H1 (cell line): Measurements from ENCODE around the gene MIEF2. TPM values are rescaled to one million over a fixed set of nuclear protein-coding genes. Genes with fewer than 3 reads are reported as not detected.

ENCODE experiments used
- CTCF ChIA-PET: fragments of 300-600 bp; sonication (Branson Sonifier 250); formaldehyde crosslinking; loops from one replicate; lab custom pipeline; 2021; ENCODE audit not compliant: partially characterized antibody; lab: Charles Lee
- POLR2A ChIA-PET: fragments of 300-600 bp; sonication (Branson Sonifier 250); formaldehyde crosslinking; loops from one replicate; lab custom pipeline; 2021; ENCODE audit warnings: inconsistent platforms; ENCODE audit not compliant: partially characterized antibody; lab: Charles Lee
- DNase-seq, 2 experiments: peaks; one replicate each; pipeline versions ENCODE4 v3.0.0 to v3.0.0-alpha.2; 2010 to 2022; ENCODE audit warnings: low spot score in 2 of 2, low read depth in 1 of 2, mixed read lengths in 1 of 2
- FAIRE-seq: peaks from 2 replicates; lab custom pipeline; 2011; peaks lifted over from hg19 to GRCh38; lab: Jason Lieb, UNC
- H2AFZ ChIP-seq: 2 replicates; pipeline ENCODE4 v1.8.1; 2012; ENCODE audit warnings: low read length, inconsistent platforms
- H2AK5ac ChIP-seq: 2 replicates; pipeline ENCODE4 v1.6.1; 2013; ENCODE audit warnings: low read depth, low read length
- H2BK120ac ChIP-seq: replicated peaks from 2 replicates; pipeline ENCODE3; 2013; ENCODE audit warnings: low read depth, low read length, inconsistent platforms
- H2BK12ac ChIP-seq: 2 replicates; pipeline ENCODE4 v1.6.1; 2013; ENCODE audit warnings: low read depth, low read length
- H2BK15ac ChIP-seq: 2 replicates; pipeline ENCODE4 v1.6.1; 2013; ENCODE audit warnings: low read length
- H2BK20ac ChIP-seq: 2 replicates; pipeline ENCODE4 v1.6.1; 2013; ENCODE audit warnings: low read length
- H2BK5ac ChIP-seq: 2 replicates; pipeline ENCODE4 v1.6.1; 2013; ENCODE audit warnings: low read depth, low read length
- H3K14ac ChIP-seq: 2 replicates; pipeline ENCODE4 v1.6.1; 2013; ENCODE audit warnings: inconsistent platforms; ENCODE audit not compliant: insufficient read length
- H3K18ac ChIP-seq: 2 replicates; pipeline ENCODE4 v1.6.1; 2013; ENCODE audit warnings: low read length; ENCODE audit errors: extremely low read depth
- H3K23ac ChIP-seq: 2 replicates; pipeline ENCODE4 v1.6.1; 2013; ENCODE audit warnings: inconsistent platforms; ENCODE audit not compliant: insufficient read length
- H3K23me2 ChIP-seq: 2 replicates; pipeline ENCODE4 v1.6.1; 2013; ENCODE audit warnings: low read depth, low read length
- H3K27ac ChIP-seq: 2 replicates; pipeline ENCODE4 v1.6.1; 2011; ENCODE audit warnings: low read depth, low read length, inconsistent platforms
- H3K27me3 ChIP-seq, 4 experiments: replicated peaks in 1 of 4; 1 replicate in 1 of 4; 2 replicates in 3 of 4; pipeline versions ENCODE4 v1.6.1 to v1.8.1; 2011 to 2013; ENCODE audit warnings: low read length in 3 of 4, mild to moderate bottlenecking in 3 of 4, inconsistent platforms in 2 of 4, mixed read lengths in 2 of 4, moderate library complexity in 1 of 4; ENCODE audit not compliant: control insufficient read depth in 3 of 4, insufficient read depth in 3 of 4; ENCODE audit errors: extremely low read depth in 1 of 4
- H3K36me3 ChIP-seq, 4 experiments: 2 replicates each; pipeline versions ENCODE4 v1.6.1 to v1.8.1; 2011 to 2013; ENCODE audit warnings: mild to moderate bottlenecking in 4 of 4, low read length in 3 of 4, moderate library complexity in 2 of 4, control low read depth in 1 of 4, inconsistent platforms in 1 of 4; ENCODE audit not compliant: insufficient read depth in 4 of 4, control insufficient read depth in 2 of 4
- H3K4ac ChIP-seq: replicated peaks from 2 replicates; pipeline ENCODE3; 2013; ENCODE audit warnings: low read length, low read depth, mixed read lengths, inconsistent platforms; ENCODE audit not compliant: insufficient read length
- H3K4me1 ChIP-seq, 4 experiments: replicated peaks in 1 of 4; 1 replicate in 1 of 4; 2 replicates in 3 of 4; pipeline versions ENCODE4 v1.6.1 to v1.8.1; 2011 to 2013; ENCODE audit warnings: low read length in 3 of 4, inconsistent platforms in 2 of 4, mixed read lengths in 1 of 4; ENCODE audit not compliant: insufficient read depth in 4 of 4, control insufficient read depth in 3 of 4
- H3K4me2 ChIP-seq, 2 experiments: 2 replicates each; pipeline versions ENCODE4 v1.6.1 to v1.8.1; 2011 to 2013; ENCODE audit warnings: low read depth in 2 of 2, low read length in 2 of 2, control low read depth in 1 of 2, inconsistent platforms in 1 of 2, mild to moderate bottlenecking in 1 of 2; ENCODE audit not compliant: insufficient read depth in 1 of 2
- H3K4me3 ChIP-seq, 4 experiments: fragments of 200-600, 300-600 bp in 1 of 4; sonication (generic), shearing (Covaris generic), sonication (Bioruptor Twin) in 1 of 4; 2 replicates each; pipeline versions ENCODE4 v1.5.1 to v1.8.1; 2011 to 2016; ENCODE audit warnings: low read length in 4 of 4, low read depth in 3 of 4, control low read depth in 2 of 4, inconsistent platforms in 2 of 4, mild to moderate bottlenecking in 2 of 4, mixed read lengths in 1 of 4, moderate library complexity in 1 of 4; ENCODE audit not compliant: insufficient read depth in 2 of 4; ENCODE audit errors: extremely low read depth in 1 of 4
- H3K56ac ChIP-seq: replicated peaks from 2 replicates; pipeline ENCODE3; 2013; ENCODE audit warnings: low read depth, mild to moderate bottlenecking, mixed read lengths, low read length, inconsistent platforms; ENCODE audit not compliant: insufficient read length
- H3K79me1 ChIP-seq: 2 replicates; pipeline ENCODE4 v1.6.1; 2013; ENCODE audit warnings: low read depth, low read length, control low read depth
- H3K79me2 ChIP-seq, 2 experiments: 2 replicates each; pipeline versions ENCODE4 v1.6.1 to v1.8.1; 2012 to 2013; ENCODE audit warnings: low read length in 2 of 2, mild to moderate bottlenecking in 2 of 2, inconsistent platforms in 1 of 2; ENCODE audit not compliant: insufficient read depth in 2 of 2, control insufficient read depth in 1 of 2
- H3K9ac ChIP-seq, 4 experiments: replicated peaks in 1 of 4; 1 replicate in 1 of 4; 2 replicates in 3 of 4; pipeline versions ENCODE4 v1.6.1 to v1.8.1; 2011 to 2013; ENCODE audit warnings: low read depth in 3 of 4, low read length in 3 of 4, control low read depth in 2 of 4, mild to moderate bottlenecking in 2 of 4, moderate library complexity in 2 of 4, inconsistent platforms in 1 of 4; ENCODE audit errors: extremely low read depth in 1 of 4
- H3K9me3 ChIP-seq, 2 experiments: 2 replicates each; pipeline versions ENCODE4 v1.6.1 to v1.8.1; 2012 to 2013; ENCODE audit warnings: mild to moderate bottlenecking in 2 of 2, moderate library complexity in 2 of 2, control low read depth in 1 of 2, inconsistent platforms in 1 of 2, low read depth in 1 of 2, low read length in 1 of 2, mixed read lengths in 1 of 2; ENCODE audit not compliant: insufficient read depth in 2 of 2
- H4K20me1 ChIP-seq, 2 experiments: replicated peaks in 1 of 2; 2 replicates each; pipeline versions ENCODE3 to v1.8.1; 2011 to 2013; ENCODE audit warnings: inconsistent platforms in 2 of 2, low read length in 2 of 2, mild to moderate bottlenecking in 1 of 2; ENCODE audit not compliant: insufficient read depth in 2 of 2, control insufficient read depth in 1 of 2
- H4K5ac ChIP-seq: 2 replicates; pipeline ENCODE4 v1.6.1; 2013; ENCODE audit warnings: low read length, low read depth, mixed read lengths, inconsistent platforms; ENCODE audit not compliant: insufficient read length
- H4K8ac ChIP-seq: 2 replicates; pipeline ENCODE4 v1.8.0; 2013; ENCODE audit warnings: mild to moderate bottlenecking, moderate library complexity, low read length, inconsistent platforms; ENCODE audit not compliant: insufficient read depth; ENCODE audit errors: extremely low read depth
- H4K91ac ChIP-seq: replicated peaks from 2 replicates; pipeline ENCODE3; 2013; ENCODE audit warnings: low read length, mixed read lengths, inconsistent platforms; ENCODE audit not compliant: insufficient read length
- BACH1 ChIP-seq: IDR thresholded peaks from 2 replicates; pipeline ENCODE4 v1.6.1; 2012; ENCODE audit warnings: low read length, improper control_type of control experiment
- CTBP2 ChIP-seq: IDR thresholded peaks from 2 replicates; pipeline ENCODE4 v1.7.0; 2011; ENCODE audit warnings: borderline replicate concordance, mild to moderate bottlenecking, moderate library complexity, mixed read lengths, low read length; ENCODE audit not compliant: insufficient read depth, insufficient read length
- EP300 ChIP-seq, 2 experiments: IDR thresholded peaks; 1 replicate in 1 of 2; 2 replicates in 1 of 2; pipeline ENCODE4 v1.6.1; 2011 to 2012; ENCODE audit warnings: low read depth in 2 of 2, low read length in 2 of 2, mild to moderate bottlenecking in 2 of 2, borderline replicate concordance in 1 of 2, inconsistent platforms in 1 of 2, moderate library complexity in 1 of 2
- JUND ChIP-seq: IDR thresholded peaks from 2 replicates; pipeline ENCODE4 v1.6.1; 2011; ENCODE audit warnings: mild to moderate bottlenecking, improper control_type of control experiment, low read length
- NANOG ChIP-seq: IDR thresholded peaks from 2 replicates; pipeline ENCODE4 v1.6.1; 2011; ENCODE audit warnings: low read length, low read depth, mild to moderate bottlenecking, inconsistent platforms; ENCODE audit not compliant: insufficient read depth, poor library complexity, severe bottlenecking
- RBBP5 ChIP-seq: IDR thresholded peaks from 2 replicates; pipeline ENCODE4 v1.7.1; 2012; ENCODE audit warnings: low read depth, mild to moderate bottlenecking, inconsistent platforms, low read length, moderate library complexity, borderline replicate concordance
- RFX5 ChIP-seq: IDR thresholded peaks from 2 replicates; pipeline ENCODE4 v1.6.1; 2011; ENCODE audit warnings: low read depth, low read length, improper control_type of control experiment, borderline replicate concordance
- SAP30 ChIP-seq: fragments of 300-600 bp; sonication (generic); IDR thresholded peaks from 2 replicates; pipeline ENCODE4 v1.7.1; 2012; ENCODE audit warnings: low read length, moderate library complexity, mild to moderate bottlenecking, inconsistent platforms; ENCODE audit not compliant: insufficient read depth, insufficient replicate concordance
- SIRT6 ChIP-seq: IDR thresholded peaks from one replicate; pipeline ENCODE4 v1.7.1; 2012; ENCODE audit warnings: low read length, inconsistent platforms
- SP1 ChIP-seq: IDR thresholded peaks from 2 replicates; pipeline ENCODE4 v1.6.1; 2011; ENCODE audit warnings: low read depth, low read length
- SUZ12 ChIP-seq: fragments of 200-600 bp; sonication (generic); IDR thresholded peaks from 2 replicates; pipeline ENCODE4 v1.6.1; 2012; ENCODE audit warnings: mild to moderate bottlenecking, inconsistent platforms, low read length, moderate library complexity, mixed read lengths
- TBP ChIP-seq: IDR thresholded peaks from 2 replicates; pipeline ENCODE4 v1.6.1; 2011; ENCODE audit warnings: low read depth, low read length, improper control_type of control experiment
- WGBS, 2 experiments: shearing (Covaris generic) in 1 of 2; methylation state at CpG; one replicate each; pipeline versions ENCODE4 v1.1.6 to v1.1.7; 2013 to 2015; ENCODE audit warnings: low lambda C conversion rate in 2 of 2, mixed read lengths in 2 of 2, inconsistent platforms in 1 of 2, low coverage in 1 of 2, missing lambda C conversion rate in 1 of 2; ENCODE audit not compliant: insufficient replicate concordance in 2 of 2, insufficient coverage in 1 of 2, insufficient read length in 1 of 2; ENCODE audit errors: extremely low coverage in 1 of 2, missing lambda C conversion rate in 1 of 2; 5-methylcytosine and 5-hydroxymethylcytosine counted together
- polyA plus RNA-seq, 7 experiments: library from polyadenylated mRNA; depleted of rRNA in 3 of 7; stranded (reverse) in 5 of 7; unstranded in 2 of 7; fragments of >200 nt in 5 of 7; fragments of 200-250 nt in 2 of 7; gene quantifications; 1 replicate in 5 of 7; 2 replicates in 1 of 7; 4 replicates in 1 of 7; pipeline versions ENCODE4 v1.2.1 to v1.2.3, GENCODE V29; 2011 to 2013; ENCODE audit warnings: missing spikeins in 2 of 7, mixed read lengths in 2 of 7
- total RNA-seq: library from RNA; stranded (reverse); fragmentation: NEBNext Ultra II Directional; extraction: Animal tissue kit (Norgen Biotek cat#: 25700); gene quantifications from 2 replicates; pipeline ENCODE4 v1.2.1, GENCODE V29; 2021

The MIEF2 gene
- total and polyA plus RNA-seq, 2 of the 8 experiments (the other 6 are each of a cell fraction or from before 2014, with no cell fraction given), result 9.9 to 24.9 TPM

DNA sequence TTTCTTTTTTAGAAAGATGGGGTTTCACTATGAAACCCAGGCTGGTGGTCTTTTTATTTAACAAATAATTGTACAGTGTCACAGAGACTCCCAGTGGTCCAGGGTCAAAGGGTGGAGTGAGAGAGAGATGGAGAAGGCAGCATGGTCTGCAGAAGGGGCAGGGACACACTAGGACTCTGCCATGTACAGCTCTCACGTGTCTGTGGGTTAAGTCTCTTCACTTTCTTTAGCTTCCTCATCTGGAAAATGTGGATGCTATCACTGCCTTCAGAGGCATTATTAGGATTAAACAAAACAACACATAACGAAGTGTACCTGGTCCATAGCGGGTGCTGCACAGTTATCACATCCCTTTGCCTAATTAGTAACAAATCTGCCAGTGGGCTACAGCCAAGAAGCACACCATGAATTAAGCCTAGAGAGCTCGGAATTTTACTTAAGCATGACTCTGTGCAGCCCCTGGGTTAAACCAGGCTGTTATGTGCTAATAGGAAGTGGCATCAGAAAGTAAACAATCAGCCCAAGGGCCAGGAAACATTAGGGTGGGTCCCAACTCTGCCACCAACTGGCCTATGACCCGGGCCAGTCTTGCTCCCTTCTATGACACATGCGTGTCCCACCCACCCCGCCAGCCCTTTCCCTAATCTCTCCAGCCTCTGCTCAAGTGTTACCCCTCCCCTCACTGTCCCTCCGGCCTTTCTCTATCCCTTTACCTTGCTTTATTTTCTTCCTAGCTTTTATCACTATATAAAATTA is 40.4 kb downstream of the MIEF2 start:
- no peak overlapping the region for H3K56ac ChIP-seq
- H3K36me3 ChIP-seq, result peaks cover 18 to 67% (median 54%) of the 10 kb centered on the region in 4 experiments
- H3K9ac ChIP-seq, result no peak overlapping the region
- H2BK15ac ChIP-seq, result no peak overlapping the region
- H4K91ac ChIP-seq, result no peak overlapping the region
- no peak overlapping the region for H2AK5ac ChIP-seq
- H2BK5ac ChIP-seq, result no peak overlapping the region
- no peak overlapping the region for H3K4ac ChIP-seq
- H3K9me3 ChIP-seq, result no peaks in the 10 kb centered on the region
- H3K14ac ChIP-seq, result no peak overlapping the region
- ChIA-PET CTCF (interaction anchor here (0.7 to 1.7 kb wide), 2 partner anchors 28 to 53 kb away, joined by 3 to 4 read pairs; no protein-coding TSS in a partner anchor), POLR2A (interaction anchor here (0.9 to 1.6 kb wide), 6 partner anchors 12 to 56 kb away, joined by 3 to 4 read pairs (median 4); partner anchors contain the start of genes SMCR8 and TOP3A)
- no peak overlapping the region for H2BK20ac ChIP-seq
- no peak overlapping the region for H3K4me3 ChIP-seq
- no peak for FAIRE-seq
- H3K79me2 ChIP-seq, result no peaks in the 10 kb centered on the region
- H2BK12ac ChIP-seq, result no peak overlapping the region
- H4K20me1 ChIP-seq, result peaks cover 0 to 3% of the 10 kb centered on the region in 2 experiments
- no peak overlapping the region for H4K5ac ChIP-seq
- no peak overlapping the region for H2BK120ac ChIP-seq
- no peak for DNase-seq
- no peaks in the 10 kb centered on the region for H3K79me1 ChIP-seq
- H3K27ac ChIP-seq, result no peak overlapping the region
- H3K4me2 ChIP-seq, result no peak overlapping the region
- no peaks in the 10 kb centered on the region for H3K4me1 ChIP-seq
- no peaks in the 10 kb centered on the region for H3K27me3 ChIP-seq
- H2AFZ ChIP-seq, result no peak overlapping the region
- no peaks in the 10 kb centered on the region for H3K23me2 ChIP-seq
- WGBS, 2 experiments, result 92% methylated on average over 6 of the region's 8 CpGs; no CpG with 5 or more reads in 1 of the 2 experiments
- H3K18ac ChIP-seq, result no peak overlapping the region
- H4K8ac ChIP-seq, result no peak overlapping the region
- no peak overlapping the region for H3K23ac ChIP-seq
- TF ChIP-seq JUND, result no peak
- no peak for TF ChIP-seq RFX5
- TF ChIP-seq NANOG, result no peak
- no peak for TF ChIP-seq SIRT6
- no peak for TF ChIP-seq CTBP2
- TF ChIP-seq EP300 (IDR thresholded peaks at IDR 0.05; ENCODE audit: borderline replicate concordance in 1 of 2, low read depth in 2 of 2, low read length in 2 of 2), result no peak
- TF ChIP-seq SUZ12, result no peak
- TF ChIP-seq SP1, result no peak
- TF ChIP-seq TBP, result no peak
- TF ChIP-seq BACH1, result no peak
- no peak for TF ChIP-seq RBBP5
- TF ChIP-seq SAP30, result no peak
